HepG2 (cell line): ENCODE data around the gene ZNF394. TPM values are rescaled to one million over a fixed set of nuclear protein-coding genes. Genes with fewer than 3 reads are reported as not detected.
A peak's percentile ranks its signal among the peaks of the same experiment; 100 is the strongest.

Experiments used
- ATF4 ChIP-seq, 2 experiments: fragments of 450-650 bp in 1 of 2; sonication (generic) in 1 of 2; formaldehyde crosslinking; IDR thresholded peaks; 2 replicates each; pipeline versions ENCODE4 v1.5.0 to v1.8.0; 2020 to 2022; ENCODE audit warnings: mild to moderate bottlenecking in 1 of 2, missing genetic modification reagents in 1 of 2
- CCDC6 ChIP-seq: sonication (generic); formaldehyde crosslinking; IDR thresholded peaks from 2 replicates; pipeline ENCODE4 v1.8.1; 2022; ENCODE audit warnings: mild to moderate bottlenecking, missing genetic modification reagents, moderate library complexity
- EZH2 ChIP-seq: conservative IDR thresholded peaks from 2 replicates; pipeline ENCODE4 v1.6.1; 2012; ENCODE audit warnings: mild to moderate bottlenecking, low read depth, low read length, moderate library complexity
- FOXO1 ChIP-seq: sonication (generic); formaldehyde crosslinking; IDR thresholded peaks from 2 replicates; pipeline ENCODE4 v1.4.0; 2020; ENCODE audit warnings: missing genetic modification reagents
- GABPB1 ChIP-seq: IDR thresholded peaks from 2 replicates; pipeline ENCODE4 v1.6.1; 2016; ENCODE audit warnings: mild to moderate bottlenecking, missing genetic modification reagents, moderate library complexity, missing compliant biosample characterization
- HCFC1 ChIP-seq: fragments of 150-350 bp; IDR thresholded peaks from 2 replicates; pipeline ENCODE4 v1.6.1; 2014; ENCODE audit warnings: low read depth, low read length
- KAT2B ChIP-seq: fragments of 150-350 bp; IDR thresholded peaks from 2 replicates; pipeline ENCODE4 v1.6.1; 2014; ENCODE audit warnings: low read depth, low read length, borderline replicate concordance
- MNT ChIP-seq: fragments of 450-650 bp; IDR thresholded peaks from 2 replicates; pipeline ENCODE4 v1.6.1; 2016
- NFIC ChIP-seq: IDR thresholded peaks from 2 replicates; pipeline ENCODE4 v1.6.1; 2012; ENCODE audit warnings: mild to moderate bottlenecking, low read length, inconsistent platforms
- PITX1 ChIP-seq: sonication (generic); formaldehyde crosslinking; IDR thresholded peaks from 2 replicates; pipeline ENCODE4 v1.5.1; 2020; ENCODE audit warnings: mild to moderate bottlenecking, missing genetic modification reagents
- POGZ ChIP-seq: sonication (generic); formaldehyde crosslinking; IDR thresholded peaks from 2 replicates; pipeline ENCODE4 v1.4.0; 2020; ENCODE audit warnings: mild to moderate bottlenecking, missing genetic modification reagents
- PTBP1 ChIP-seq: fragments of 200-400 bp; formaldehyde crosslinking; IDR thresholded peaks from 2 replicates; pipeline ENCODE4 v1.6.1; 2018; ENCODE audit warnings: low read length, low read depth; ENCODE audit not compliant: poor library complexity, severe bottlenecking
- RNF2 ChIP-seq: fragments of 450-650 bp; conservative IDR thresholded peaks from 2 replicates; pipeline ENCODE4 v1.6.1; 2016; ENCODE audit warnings: low read depth
- SAP130 ChIP-seq: IDR thresholded peaks from 2 replicates; pipeline ENCODE4 v1.6.1; 2016; ENCODE audit warnings: low read depth
- SMC3 ChIP-seq: IDR thresholded peaks from 2 replicates; pipeline ENCODE4 v1.6.1; 2011; ENCODE audit warnings: low read length, improper control_type of control experiment
- SOX13 ChIP-seq, 3 experiments: fragments of 450-650 bp in 1 of 3; sonication (generic) in 1 of 3; formaldehyde crosslinking in 1 of 3; IDR thresholded peaks in 2 of 3; conservative IDR thresholded peaks in 1 of 3; 2 replicates each; pipeline versions ENCODE4 v1.5.0 to v1.6.1; 2016 to 2020; ENCODE audit warnings: antibody characterized with exemption in 1 of 3, mild to moderate bottlenecking in 1 of 3, missing compliant biosample characterization in 1 of 3, missing genetic modification reagents in 1 of 3, moderate library complexity in 1 of 3
- YEATS4 ChIP-seq: sonication (generic); formaldehyde crosslinking; IDR thresholded peaks from 2 replicates; pipeline ENCODE4 v1.4.0; 2020; ENCODE audit warnings: missing genetic modification reagents, borderline replicate concordance
- ZBTB42 ChIP-seq: sonication (generic); formaldehyde crosslinking; IDR thresholded peaks from 2 replicates; pipeline ENCODE4 v1.5.0; 2020; ENCODE audit warnings: mild to moderate bottlenecking, missing genetic modification reagents
- ZNF121 ChIP-seq: sonication (generic); formaldehyde crosslinking; IDR thresholded peaks from 2 replicates; pipeline ENCODE4 v1.5.0; 2020; ENCODE audit warnings: mild to moderate bottlenecking, missing genetic modification reagents
- ZNF205 ChIP-seq: IDR thresholded peaks from 2 replicates; pipeline ENCODE4 v1.6.1; 2018; ENCODE audit warnings: missing biosample characterization, missing genetic modification reagents
- ZNF207 ChIP-seq: fragments of 450-650 bp; IDR thresholded peaks from 2 replicates; pipeline ENCODE4 v1.6.1; 2016; ENCODE audit warnings: antibody characterized with exemption, borderline replicate concordance
- ZNF639 ChIP-seq: conservative IDR thresholded peaks from 2 replicates; pipeline ENCODE4 v1.6.1; 2018; ENCODE audit warnings: missing genetic modification reagents
- ZNF660 ChIP-seq: sonication (generic); formaldehyde crosslinking; IDR thresholded peaks from 2 replicates; pipeline ENCODE4 v1.5.1; 2020; ENCODE audit warnings: mild to moderate bottlenecking, low read depth, missing genetic modification reagents, borderline replicate concordance
- ZNF691 ChIP-seq: sonication (generic); formaldehyde crosslinking; IDR thresholded peaks from 2 replicates; pipeline ENCODE4 v1.4.0; 2020; ENCODE audit warnings: missing genetic modification reagents, low read depth, mild to moderate bottlenecking, borderline replicate concordance
- ZNF891 ChIP-seq: sonication (generic); formaldehyde crosslinking; IDR thresholded peaks from 2 replicates; pipeline ENCODE4 v1.5.0; 2020; ENCODE audit warnings: mild to moderate bottlenecking, missing genetic modification reagents
- ZZZ3 ChIP-seq: sonication (generic); formaldehyde crosslinking; IDR thresholded peaks from 2 replicates; pipeline ENCODE4 v1.4.0; 2020; ENCODE audit warnings: missing genetic modification reagents, mild to moderate bottlenecking, borderline replicate concordance
- polyA plus RNA-seq, 8 experiments: library from polyadenylated mRNA; depleted of rRNA in 3 of 8; stranded (reverse) in 7 of 8; unstranded in 1 of 8; fragments of >200 nt; fragmentation: Illumina TruSeq in 4 of 8; extraction: Trizol in 4 of 8; gene quantifications; 2 replicates each; pipeline versions ENCODE4 v1.2.1 to v1.2.3, GENCODE V29; 2011 to 2016; ENCODE audit warnings: low read depth in 4 of 8, missing spikeins in 1 of 8, mixed read lengths in 1 of 8; ENCODE audit not compliant: insufficient read depth in 1 of 8
- total RNA-seq, 5 experiments: library from RNA; depleted of rRNA; stranded (reverse); fragments of >200 nt; fragmentation: Illumina TruSeq; extraction: Trizol; gene quantifications; 2 replicates each; pipeline ENCODE4 v1.2.3, GENCODE V29; 2016; ENCODE audit warnings: low read depth in 1 of 5

The ZNF394 gene
- total and polyA plus RNA-seq, 2 of the 13 experiments (the other 11 are each of a cell fraction or from before 2014, with no cell fraction given): 7.8 to 19.6 TPM

GRCh38 chr7:99499721-99500636 lies at the start of gene ZNF394 (continued):
- TF ChIP-seq ZZZ3 (CRISPR knock-in tag): peak; percentile 74; the same call in 1 of the 2 replicates
- no peak for TF ChIP-seq SMC3
- TF ChIP-seq KAT2B: no peak
- 0 out of 2 replicates have a peak, but pooled peaks have one; percentile 44 for TF ChIP-seq RNF2
- TF ChIP-seq HCFC1: peak; percentile 68
- TF ChIP-seq ATF4 (CRISPR knock-in tag; IDR thresholded peaks at IDR 0.05): peak in 1 of 2 experiments; percentile 29; a peak in 1 of 4 replicates
- no peak for TF ChIP-seq FOXO1 (CRISPR knock-in tag)
- no peak for TF ChIP-seq ZNF205 (CRISPR knock-in tag)
- TF ChIP-seq NFIC: no peak
- peak; percentile 98 for TF ChIP-seq SAP130 (CRISPR knock-in tag)
- peak; percentile 86 for TF ChIP-seq YEATS4
- no peak for TF ChIP-seq EZH2
- TF ChIP-seq POGZ (CRISPR knock-in tag): peak; percentile 53; the same call in 1 of the 2 replicates
- peak; percentile 81; the same call in 1 of the 2 replicates for TF ChIP-seq ZNF639 (CRISPR knock-in tag)
- TF ChIP-seq ZNF207: no peak
- peak; percentile 98 for TF ChIP-seq GABPB1 (CRISPR knock-in tag)
- no peak for TF ChIP-seq ZNF660 (CRISPR knock-in tag)
- no peak for TF ChIP-seq MNT
- TF ChIP-seq ZNF121 (CRISPR knock-in tag): peak; percentile 51
- TF ChIP-seq PITX1: peak; percentile 36; the same call in 1 of the 2 replicates
- no peak for TF ChIP-seq PTBP1
- TF ChIP-seq CCDC6 (CRISPR knock-in tag): peak; percentile 70; the same call in 1 of the 2 replicates
- TF ChIP-seq ZBTB42 (CRISPR knock-in tag): no peak
- peak; percentile 76; the same call in 1 of the 2 replicates for TF ChIP-seq ZNF891 (CRISPR knock-in tag)
- no peak for TF ChIP-seq SOX13 (IDR thresholded peaks at IDR 0.05)
- 0 out of 4 replicates have a peak, but pooled peaks of 1 of the 2 experiments have one; percentile 22 for TF ChIP-seq SOX13 (CRISPR knock-in tag; conservative IDR thresholded peaks at IDR 0.05 in 1 of 2, IDR thresholded peaks at IDR 0.05 in 1 of 2)
- TF ChIP-seq ZNF691: no peak
